GM18508 (cell line): ENCODE results near the gene ERI3.

Source experiments
- ATAC-seq: cut with Tn5 transposase; IDR thresholded peaks from one replicate; pipeline ENCODE4 v1.9.1; 2021; ENCODE audit warnings: moderate number of reproducible peaks; ENCODE audit not compliant: insufficient read depth, unreplicated experiment

ERI3 gene

GRCh38 chr1:44353604-44354003, 1.5 kb downstream of the ERI3 start:
- no peak for ATAC-seq

GRCh38 chr1:44351289-44351688, 3.8 kb downstream of the ERI3 start:
- ATAC-seq = no peak

GRCh38 chr1:44348061-44348485, 7.0 kb downstream of the ERI3 start:
- no peak for ATAC-seq

- no peak for ATAC-seq
Observed at GRCh38 chr1:44347280-44347679, 7.8 kb downstream of the ERI3 start.

GRCh38 chr1:44346878-44347277, 8.2 kb downstream of the ERI3 start:
- no peak for ATAC-seq

GRCh38 chr1:44346184-44346583, 8.9 kb downstream of the ERI3 start:
- ATAC-seq = no peak

- ATAC-seq = no peak
Observed at GRCh38 chr1:44345187-44345775, 9.8 kb downstream of the ERI3 start.

- ATAC-seq = no peak
Observed at GRCh38 chr1:44339731-44340130, 15.3 kb downstream of the ERI3 start.

- no peak for ATAC-seq
Observed at GRCh38 chr1:44338136-44338535, 16.9 kb downstream of the ERI3 start.

GRCh38 chr1:44336668-44337067, 18.4 kb downstream of the ERI3 start:
- ATAC-seq = no peak

- ATAC-seq = no peak
Observed at GRCh38 chr1:44334968-44335367, 20.1 kb downstream of the ERI3 start.

- no peak for ATAC-seq
Observed at GRCh38 chr1:44333376-44333775, 21.7 kb downstream of the ERI3 start.

- no peak for ATAC-seq
Observed at GRCh38 chr1:44332505-44332904, 22.6 kb downstream of the ERI3 start.

- no peak for ATAC-seq
Observed at GRCh38 chr1:44330935-44331334, 24.1 kb downstream of the ERI3 start.

GRCh38 chr1:44328671-44329416, 26.2 kb downstream of the ERI3 start:
- no peak for ATAC-seq

GRCh38 chr1:44327679-44328491, 27.2 kb downstream of the ERI3 start:
- no peak for ATAC-seq

GRCh38 chr1:44326821-44327465, 28.1 kb downstream of the ERI3 start:
- no peak for ATAC-seq

GRCh38 chr1:44326024-44326701, 28.9 kb downstream of the ERI3 start:
- ATAC-seq = no peak

GRCh38 chr1:44323947-44324346, 31.1 kb downstream of the ERI3 start:
- ATAC-seq = no peak

- no peak for ATAC-seq
Observed at GRCh38 chr1:44322367-44322766, 32.7 kb downstream of the ERI3 start.
